GM12878 (cell line): ENCODE data around the gene SLC13A4. TPM values are rescaled to one million over a fixed set of nuclear protein-coding genes. Genes with fewer than 3 reads are reported as not detected.

Source experiments
- ATAC-seq: fragments of 200-7000 bp; cut with Tn5 transposase; 3 replicates; pipeline ENCODE4 v1.9.1; 2020; ENCODE audit warnings: mild to moderate bottlenecking, moderate library complexity
- BruUV-seq: library from RNA; stranded (reverse); fragments of 400-500 nt; replicated peaks from 2 replicates; lab custom pipeline; 2021; lab: Mats Ljungman, UMichigan
- CTCF ChIA-PET: fragments of 300-600 bp; sonication (Branson Sonifier 250); formaldehyde crosslinking; extraction: SDS; loops from one replicate; lab custom pipeline; 2021; ENCODE audit warnings: inconsistent platforms; lab: Yijun Ruan, JAX
- POLR2A ChIA-PET: fragments of 350-600 bp; formaldehyde crosslinking; extraction: SDS; loops from one replicate; lab custom pipeline; 2021; ENCODE audit warnings: inconsistent platforms; lab: Charles Lee
- RAD21 ChIA-PET: fragments of 300-600 bp; sonication (Branson Sonifier 250); formaldehyde crosslinking; loops from one replicate; lab custom pipeline; 2023; ENCODE audit warnings: antibody characterized with exemption; ENCODE audit not compliant: unreplicated experiment; lab: Charles Lee
- SMC1A ChIA-PET: fragments of 300-600 bp; sonication (Branson Sonifier 250); formaldehyde crosslinking; loops from one replicate; lab custom pipeline; 2023; ENCODE audit not compliant: unreplicated experiment, uncharacterized antibody; lab: Charles Lee
- DNase-seq: peaks from one replicate; pipeline ENCODE4 v3.0.0-alpha.2; 2011; ENCODE audit warnings: low read depth, low spot score
- FAIRE-seq: peaks from 3 replicates; lab custom pipeline; 2011; peaks lifted over from hg19 to GRCh38; lab: Jason Lieb, UNC
- H2AFZ ChIP-seq: 2 replicates; pipeline ENCODE4 v1.6.0; 2011; ENCODE audit warnings: low read depth, low read length, control low read depth; ENCODE audit not compliant: control insufficient read depth
- H3K27ac ChIP-seq: 2 replicates; pipeline ENCODE4 v1.5.1; 2011; ENCODE audit warnings: control low read depth; ENCODE audit not compliant: control insufficient read depth, insufficient read depth
- H3K27me3 ChIP-seq, 2 experiments: replicated peaks in 1 of 2; 2 replicates each; pipeline versions ENCODE4 v1.6.0 to v1.6.1; 2011; ENCODE audit warnings: low read length in 1 of 2; ENCODE audit not compliant: control insufficient read depth in 2 of 2, insufficient read depth in 2 of 2
- H3K36me3 ChIP-seq, 2 experiments: 2 replicates each; pipeline ENCODE4 v1.5.1; 2011; ENCODE audit warnings: low read length in 1 of 2; ENCODE audit not compliant: control insufficient read depth in 2 of 2, insufficient read depth in 2 of 2
- H3K4me1 ChIP-seq: 2 replicates; pipeline ENCODE4 v1.6.1; 2011; ENCODE audit warnings: mild to moderate bottlenecking, low read length, moderate library complexity, mixed read lengths; ENCODE audit not compliant: control insufficient read depth, insufficient read depth
- H3K4me2 ChIP-seq: 2 replicates; pipeline ENCODE4 v1.6.0; 2011; ENCODE audit warnings: control low read depth; ENCODE audit not compliant: control insufficient read depth, insufficient read depth
- H3K4me3 ChIP-seq: fragments of 200-600 bp; sonication (generic); 2 replicates; pipeline ENCODE4 v1.5.1; 2016
- H3K79me2 ChIP-seq: 2 replicates; pipeline ENCODE4 v1.6.0; 2011; ENCODE audit warnings: low read length; ENCODE audit not compliant: control insufficient read depth, insufficient read depth
- H3K9ac ChIP-seq: 2 replicates; pipeline ENCODE4 v1.8.0; 2011; ENCODE audit warnings: low read length, control low read depth, mixed read lengths; ENCODE audit not compliant: control insufficient read depth, insufficient read depth
- H3K9me3 ChIP-seq: replicated peaks from 3 replicates; pipeline ENCODE4 v1.5.1; 2011; ENCODE audit warnings: mild to moderate bottlenecking, low read length; ENCODE audit not compliant: control insufficient read depth, insufficient read depth
- H4K20me1 ChIP-seq: 2 replicates; pipeline ENCODE4 v1.6.0; 2011; ENCODE audit not compliant: control insufficient read depth, insufficient read depth
- MEF2A ChIP-seq: IDR thresholded peaks from 2 replicates; pipeline ENCODE4 v1.6.1; 2011; ENCODE audit warnings: low read depth, mild to moderate bottlenecking, low read length, moderate library complexity; ENCODE audit not compliant: insufficient read depth
- RFX5 ChIP-seq: IDR thresholded peaks from 2 replicates; pipeline ENCODE4 v1.6.1; 2011; ENCODE audit warnings: low read depth, low read length, improper control_type of control experiment
- TCF3 ChIP-seq: IDR thresholded peaks from 2 replicates; pipeline ENCODE4 v1.6.1; 2012; ENCODE audit warnings: low read depth, mild to moderate bottlenecking, low read length, borderline replicate concordance; ENCODE audit not compliant: insufficient read depth
- TCF7 ChIP-seq: IDR thresholded peaks from 2 replicates; pipeline ENCODE4 v1.6.1; 2014; ENCODE audit warnings: antibody characterized with exemption, borderline replicate concordance
- ZNF207 ChIP-seq: fragments of 450-650 bp; IDR thresholded peaks from 2 replicates; pipeline ENCODE4 v1.6.1; 2014; ENCODE audit warnings: antibody characterized with exemption, mild to moderate bottlenecking, borderline replicate concordance
- WGBS: methylation state at CpG from one replicate; pipeline ENCODE4 v1.1.6; 2016; ENCODE audit warnings: low lambda C conversion rate; ENCODE audit not compliant: insufficient replicate concordance, insufficient coverage; ENCODE audit errors: missing lambda C conversion rate; 5-methylcytosine and 5-hydroxymethylcytosine counted together
- in situ Hi-C: fragments of 300-500 bp; cut with MboI; formaldehyde crosslinking; loops from 9 replicates; pipeline ENCODE4 v1.14.3; 2018; ENCODE audit warnings: mixed read lengths
- intact Hi-C: fragments of 100-400 bp; cut with micrococcal nuclease; formaldehyde crosslinking; loops from one replicate; pipeline ENCODE4 v1.14.2; 2022; ENCODE audit not compliant: unreplicated experiment
- polyA plus RNA-seq, 11 experiments: library from polyadenylated mRNA; depleted of rRNA in 4 of 11; unstranded in 6 of 11; stranded (reverse) in 5 of 11; fragments of >200 nt; fragmentation: Nextera tagmentation in 4 of 11; fragmentation: Illumina TruSeq in 1 of 11; extraction: Ambion mirVana in 4 of 11; extraction: Trizol in 1 of 11; gene quantifications; 1 replicate in 1 of 11; 2 replicates in 10 of 11; pipeline versions ENCODE4 v1.2.1 to v1.2.3, GENCODE V29; 2011 to 2016; ENCODE audit warnings: inconsistent platforms in 2 of 11, missing spikeins in 2 of 11, low read depth in 1 of 11
- total RNA-seq, 4 experiments: library from RNA; depleted of rRNA in 3 of 4; stranded (reverse); fragments of >200 nt in 3 of 4; fragmentation: Illumina TruSeq in 1 of 4; extraction: Trizol in 1 of 4; gene quantifications; 2 replicates each; pipeline versions ENCODE4 v1.2.1 to v1.2.3, GENCODE V29; 2013 to 2021
- TF ChIP-seq, protein P1 (sequence below): IDR thresholded peaks from 2 replicates; pipeline ENCODE4 v1.6.1; 2011; ENCODE audit warnings: borderline replicate concordance, low read depth, mild to moderate bottlenecking, moderate library complexity, mixed read lengths, low read length; ENCODE audit not compliant: insufficient read depth; ENCODE audit errors: extremely low read length
- TF ChIP-seq, protein P2 (sequence below): IDR thresholded peaks from 2 replicates; pipeline ENCODE4 v1.6.1; 2012; ENCODE audit warnings: low read depth, low read length, improper control_type of control experiment
- TF ChIP-seq, protein P3 (sequence below): fragments of 450-650 bp; IDR thresholded peaks from 2 replicates; pipeline ENCODE4 v1.6.1; 2017; ENCODE audit warnings: mild to moderate bottlenecking
- TF ChIP-seq, protein P4 (sequence below): IDR thresholded peaks from 2 replicates; pipeline ENCODE4 v1.6.1; 2012; ENCODE audit warnings: low read depth, low read length, improper control_type of control experiment

The SLC13A4 gene
- total and polyA plus RNA-seq, 10 of the 15 experiments (the other 5 are each of a cell fraction or from before 2014, with no cell fraction given): 0.14 to 0.23 (median 0.20) TPM; not detected in 7

DNA sequence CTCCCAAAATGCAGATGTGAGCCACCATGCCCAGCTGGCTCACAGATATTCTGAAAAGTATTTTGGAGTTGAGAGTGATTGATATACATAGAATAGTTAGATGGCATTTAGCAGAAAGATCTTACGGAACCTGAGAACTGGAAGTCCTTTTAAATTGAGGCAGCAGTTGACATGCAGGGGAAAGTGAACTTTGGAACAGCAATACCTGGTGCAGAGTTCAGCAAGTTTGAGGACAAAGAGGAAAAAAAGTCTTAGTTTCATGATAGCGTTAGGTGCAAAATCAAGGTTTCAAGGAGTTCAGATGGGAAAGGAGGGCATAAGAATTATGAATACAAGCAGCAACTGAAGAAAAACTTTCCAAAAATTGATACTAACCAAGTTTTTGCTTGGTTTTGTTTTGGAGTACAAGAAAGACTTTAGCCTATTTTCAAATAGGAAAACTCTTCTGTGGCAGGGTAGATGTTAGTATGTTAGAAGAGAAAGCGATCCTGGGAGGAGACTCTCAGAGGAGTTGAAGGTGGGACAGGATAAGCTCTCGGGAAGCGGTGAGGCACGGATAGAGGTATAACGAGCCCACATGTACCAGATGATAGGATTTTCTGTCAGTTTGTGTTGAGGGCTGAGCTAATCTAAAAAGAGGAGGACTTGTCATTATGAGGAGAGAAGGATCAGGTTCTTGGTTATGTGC, 93.7 kb downstream of the SLC13A4 start:
- 91% methylated on average over 7 of the region's 7 CpGs for WGBS
- in situ Hi-C loops: no loop called here
- Histone ChIP-seq H3K36me3 (peaks cover 3 to 26% of the 10 kb centered on the region in 2 experiments), H3K4me1 (no peaks in the 10 kb centered on the region), H3K4me2 (no peak overlapping the region), H3K27me3 (no peaks in the 10 kb centered on the region), H4K20me1 (no peaks in the 10 kb centered on the region), H3K9me3 (no peaks in the 10 kb centered on the region), H3K79me2 (no peaks in the 10 kb centered on the region), H3K4me3 (no peak overlapping the region), H2AFZ (no peak overlapping the region), H3K9ac (no peak overlapping the region), H3K27ac (no peak overlapping the region)
- SMC1A ChIA-PET: no interaction called here
- ATAC-seq: no peak
- TF ChIP-seq, protein P1, sequence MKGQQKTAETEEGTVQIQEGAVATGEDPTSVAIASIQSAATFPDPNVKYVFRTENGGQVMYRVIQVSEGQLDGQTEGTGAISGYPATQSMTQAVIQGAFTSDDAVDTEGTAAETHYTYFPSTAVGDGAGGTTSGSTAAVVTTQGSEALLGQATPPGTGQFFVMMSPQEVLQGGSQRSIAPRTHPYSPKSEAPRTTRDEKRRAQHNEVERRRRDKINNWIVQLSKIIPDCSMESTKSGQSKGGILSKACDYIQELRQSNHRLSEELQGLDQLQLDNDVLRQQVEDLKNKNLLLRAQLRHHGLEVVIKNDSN: no peak
- no peak for TF ChIP-seq ZNF207
- TF ChIP-seq RFX5: no peak
- no peak for TF ChIP-seq MEF2A
- no peak for TF ChIP-seq TCF3
- TF ChIP-seq, protein P2, sequence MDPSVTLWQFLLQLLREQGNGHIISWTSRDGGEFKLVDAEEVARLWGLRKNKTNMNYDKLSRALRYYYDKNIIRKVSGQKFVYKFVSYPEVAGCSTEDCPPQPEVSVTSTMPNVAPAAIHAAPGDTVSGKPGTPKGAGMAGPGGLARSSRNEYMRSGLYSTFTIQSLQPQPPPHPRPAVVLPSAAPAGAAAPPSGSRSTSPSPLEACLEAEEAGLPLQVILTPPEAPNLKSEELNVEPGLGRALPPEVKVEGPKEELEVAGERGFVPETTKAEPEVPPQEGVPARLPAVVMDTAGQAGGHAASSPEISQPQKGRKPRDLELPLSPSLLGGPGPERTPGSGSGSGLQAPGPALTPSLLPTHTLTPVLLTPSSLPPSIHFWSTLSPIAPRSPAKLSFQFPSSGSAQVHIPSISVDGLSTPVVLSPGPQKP: no peak
- TF ChIP-seq, protein P3, sequence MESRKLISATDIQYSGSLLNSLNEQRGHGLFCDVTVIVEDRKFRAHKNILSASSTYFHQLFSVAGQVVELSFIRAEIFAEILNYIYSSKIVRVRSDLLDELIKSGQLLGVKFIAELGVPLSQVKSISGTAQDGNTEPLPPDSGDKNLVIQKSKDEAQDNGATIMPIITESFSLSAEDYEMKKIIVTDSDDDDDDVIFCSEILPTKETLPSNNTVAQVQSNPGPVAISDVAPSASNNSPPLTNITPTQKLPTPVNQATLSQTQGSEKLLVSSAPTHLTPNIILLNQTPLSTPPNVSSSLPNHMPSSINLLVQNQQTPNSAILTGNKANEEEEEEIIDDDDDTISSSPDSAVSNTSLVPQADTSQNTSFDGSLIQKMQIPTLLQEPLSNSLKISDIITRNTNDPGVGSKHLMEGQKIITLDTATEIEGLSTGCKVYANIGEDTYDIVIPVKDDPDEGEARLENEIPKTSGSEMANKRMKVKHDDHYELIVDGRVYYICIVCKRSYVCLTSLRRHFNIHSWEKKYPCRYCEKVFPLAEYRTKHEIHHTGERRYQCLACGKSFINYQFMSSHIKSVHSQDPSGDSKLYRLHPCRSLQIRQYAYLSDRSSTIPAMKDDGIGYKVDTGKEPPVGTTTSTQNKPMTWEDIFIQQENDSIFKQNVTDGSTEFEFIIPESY: no peak
- TF ChIP-seq, protein P4, sequence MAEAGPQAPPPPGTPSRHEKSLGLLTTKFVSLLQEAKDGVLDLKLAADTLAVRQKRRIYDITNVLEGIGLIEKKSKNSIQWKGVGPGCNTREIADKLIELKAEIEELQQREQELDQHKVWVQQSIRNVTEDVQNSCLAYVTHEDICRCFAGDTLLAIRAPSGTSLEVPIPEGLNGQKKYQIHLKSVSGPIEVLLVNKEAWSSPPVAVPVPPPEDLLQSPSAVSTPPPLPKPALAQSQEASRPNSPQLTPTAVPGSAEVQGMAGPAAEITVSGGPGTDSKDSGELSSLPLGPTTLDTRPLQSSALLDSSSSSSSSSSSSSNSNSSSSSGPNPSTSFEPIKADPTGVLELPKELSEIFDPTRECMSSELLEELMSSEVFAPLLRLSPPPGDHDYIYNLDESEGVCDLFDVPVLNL: no peak
- no peak for TF ChIP-seq TCF7
- CTCF ChIA-PET: interaction anchor here (2.7 kb wide), 1 partner anchor 11 kb away, joined by 28 read pairs; no protein-coding TSS in a partner anchor
- POLR2A ChIA-PET: no interaction called here
- RAD21 ChIA-PET: no interaction called here
- DNase-seq: no peak
- intact Hi-C loops: no loop called here
- FAIRE-seq: no peak
- BruUV-seq: no TSS peak
